Measurements from ENCODE around the gene OR6X1.

OR6X1 gene, protein sequence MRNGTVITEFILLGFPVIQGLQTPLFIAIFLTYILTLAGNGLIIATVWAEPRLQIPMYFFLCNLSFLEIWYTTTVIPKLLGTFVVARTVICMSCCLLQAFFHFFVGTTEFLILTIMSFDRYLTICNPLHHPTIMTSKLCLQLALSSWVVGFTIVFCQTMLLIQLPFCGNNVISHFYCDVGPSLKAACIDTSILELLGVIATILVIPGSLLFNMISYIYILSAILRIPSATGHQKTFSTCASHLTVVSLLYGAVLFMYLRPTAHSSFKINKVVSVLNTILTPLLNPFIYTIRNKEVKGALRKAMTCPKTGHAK

DNA sequence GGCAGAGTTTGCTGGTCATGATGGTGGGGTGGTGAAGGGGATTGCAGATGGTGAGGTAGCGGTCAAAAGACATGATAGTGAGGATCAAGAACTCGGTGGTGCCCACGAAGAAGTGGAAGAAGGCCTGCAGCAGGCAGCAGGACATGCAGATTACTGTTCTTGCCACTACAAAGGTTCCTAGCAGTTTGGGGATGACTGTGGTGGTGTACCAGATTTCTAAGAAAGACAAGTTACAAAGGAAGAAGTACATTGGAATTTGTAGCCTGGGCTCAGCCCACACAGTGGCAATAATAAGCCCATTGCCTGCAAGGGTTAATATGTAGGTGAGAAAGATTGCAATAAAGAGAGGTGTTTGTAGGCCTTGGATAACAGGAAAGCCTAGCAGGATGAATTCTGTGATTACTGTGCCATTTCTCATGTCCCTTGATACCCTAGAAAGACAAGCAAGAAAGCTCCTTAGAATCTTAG lies at the start of gene OR6X1:
OR6X1 (minus strand) TSS at position 418 of the 468 bp plus-strand sequence; CDS start at position 418, 0 bp downstream.
- no peak for DNase-seq (ENCODE audit: low read depth, low spot score)

DNA sequence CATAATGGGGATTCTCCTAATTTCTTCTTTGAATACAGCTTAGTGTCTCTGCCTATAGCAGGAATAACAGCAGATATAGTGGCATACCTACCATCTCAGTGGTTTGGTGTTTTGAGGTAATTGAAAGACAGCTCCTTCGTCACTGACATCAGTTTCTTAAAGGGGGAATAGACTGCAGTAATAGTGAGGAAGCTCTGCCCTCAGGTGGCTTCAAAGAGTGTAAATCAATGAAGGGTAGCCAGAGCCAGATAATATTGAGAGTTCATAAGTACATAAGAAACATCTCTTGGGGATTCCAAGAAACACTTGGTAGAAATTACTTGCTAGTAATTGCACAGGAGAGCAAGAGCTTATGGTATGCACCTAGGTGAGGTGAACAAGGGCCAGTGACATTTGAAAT lies 47.4 kb upstream of the OR6X1 start:
- DNase-seq (ENCODE audit: low read depth, low spot score): no peak

DNA sequence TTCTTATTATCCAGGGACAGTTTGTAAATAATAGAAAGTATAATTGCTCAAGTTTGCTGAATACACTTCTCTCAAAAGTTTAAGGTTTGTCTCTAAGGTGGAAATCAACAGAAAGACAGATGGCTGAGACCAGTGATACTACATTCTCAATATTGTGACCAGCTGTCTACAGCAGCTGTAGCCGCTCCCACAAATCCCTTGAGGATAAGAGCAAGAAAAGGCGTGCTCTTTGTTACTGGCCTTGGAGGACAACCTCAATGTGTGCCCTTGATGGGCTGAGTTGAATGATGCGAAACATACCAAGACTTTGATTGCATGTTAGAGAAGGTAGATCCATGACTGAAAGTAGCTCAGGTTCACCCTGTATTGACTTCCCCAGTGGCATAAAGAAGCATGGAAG lies 45.7 kb upstream of the OR6X1 start:
- no peak for DNase-seq (ENCODE audit: low read depth, low spot score)

DNA sequence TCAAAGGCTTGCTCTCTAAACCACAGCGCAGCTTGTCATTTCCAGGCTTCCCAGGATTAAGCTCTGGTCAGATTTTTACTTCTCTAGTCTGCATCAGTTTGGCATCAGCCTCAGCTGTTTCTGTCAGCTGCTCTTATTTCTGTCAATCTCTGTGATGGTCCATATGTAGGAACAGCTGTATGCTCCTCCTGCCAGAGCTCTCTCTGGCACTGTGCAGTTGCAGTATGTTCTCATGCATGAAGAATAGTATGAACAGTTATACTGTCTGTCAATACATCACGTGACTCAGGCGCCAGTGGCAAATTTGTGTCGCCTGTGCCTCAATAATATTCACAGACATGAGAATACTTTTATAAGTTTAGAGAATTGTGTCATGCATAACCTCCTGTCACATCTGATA lies 45.1 kb upstream of the OR6X1 start:
- no peak for DNase-seq (ENCODE audit: low read depth, low spot score)

DNA sequence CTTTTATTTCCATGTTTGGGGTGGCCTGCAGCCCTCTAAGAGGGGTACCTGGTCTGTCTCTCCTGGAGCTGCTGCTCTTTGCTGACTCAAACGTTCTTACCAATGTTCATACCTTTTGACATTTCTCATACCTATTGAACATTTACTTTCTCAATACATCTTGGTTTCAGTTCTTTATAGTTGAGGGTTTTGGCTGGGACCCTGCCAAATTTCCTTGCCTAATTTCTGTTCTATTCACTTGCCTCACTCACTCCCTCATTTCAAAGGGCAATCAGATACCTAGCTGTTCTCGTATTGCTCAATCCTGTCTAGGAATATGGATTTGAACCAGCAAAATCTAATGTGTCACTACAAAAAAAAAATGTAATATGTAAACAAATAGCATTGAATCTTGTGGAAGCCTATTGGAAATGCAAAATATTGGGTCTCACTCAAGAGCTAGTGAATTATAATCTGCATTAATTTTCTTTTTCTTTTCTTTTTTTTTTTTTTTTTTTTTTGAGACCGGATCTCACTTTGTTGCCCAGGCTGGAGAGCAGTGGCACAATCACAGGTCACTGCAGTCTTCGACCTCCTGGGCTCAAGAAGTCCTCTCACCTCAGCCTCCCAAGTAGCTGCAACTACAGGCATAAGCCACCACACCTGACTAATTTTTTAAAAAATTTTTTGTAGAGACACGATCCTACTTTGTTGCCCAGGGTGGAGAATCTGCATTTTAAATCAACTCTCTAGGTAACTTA lies 44.4 kb upstream of the OR6X1 start:
- DNase-seq (ENCODE audit: low read depth, low spot score): no peak

DNA sequence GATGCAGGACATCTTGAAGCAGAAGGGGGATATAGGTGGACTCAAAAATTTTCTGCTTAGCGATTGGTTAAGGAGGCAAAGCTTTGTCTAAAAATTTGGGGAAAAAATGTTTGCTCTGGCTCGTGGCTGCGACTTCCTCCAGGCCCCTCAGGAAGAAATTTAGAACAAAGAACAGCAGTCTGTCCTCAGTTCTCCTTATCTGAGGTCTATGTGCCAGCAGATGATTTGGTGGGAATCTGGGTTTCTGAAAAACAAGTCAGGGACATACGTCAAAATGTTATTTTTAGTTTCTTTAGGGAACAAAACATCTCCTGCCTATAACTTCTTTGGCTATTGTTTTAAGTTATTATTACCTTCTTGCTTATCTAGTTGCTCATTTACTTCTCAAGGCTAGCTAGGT lies 43.8 kb upstream of the OR6X1 start:
- no peak for DNase-seq (ENCODE audit: low read depth, low spot score)

DNA sequence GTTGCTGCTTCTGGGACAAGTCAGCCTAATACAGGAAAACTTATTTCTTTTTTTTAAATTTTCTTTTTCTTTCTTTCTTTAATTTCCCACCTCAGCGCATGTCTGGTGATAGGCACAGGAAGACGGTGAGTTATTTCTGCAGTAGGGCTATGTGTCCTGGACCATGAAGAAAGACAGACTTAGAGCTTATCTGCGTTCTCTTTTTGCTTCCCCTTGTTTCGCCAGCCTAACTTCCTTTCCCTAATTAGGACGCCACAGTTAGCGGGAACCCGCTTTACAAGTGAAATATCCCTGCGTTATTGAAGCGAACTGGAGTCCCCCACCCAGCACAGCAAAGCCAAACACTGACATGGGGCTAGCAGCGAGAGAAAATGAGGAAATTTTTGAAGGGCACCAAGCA lies 43.2 kb upstream of the OR6X1 start:
- no peak for DNase-seq (ENCODE audit: low read depth, low spot score)

DNA sequence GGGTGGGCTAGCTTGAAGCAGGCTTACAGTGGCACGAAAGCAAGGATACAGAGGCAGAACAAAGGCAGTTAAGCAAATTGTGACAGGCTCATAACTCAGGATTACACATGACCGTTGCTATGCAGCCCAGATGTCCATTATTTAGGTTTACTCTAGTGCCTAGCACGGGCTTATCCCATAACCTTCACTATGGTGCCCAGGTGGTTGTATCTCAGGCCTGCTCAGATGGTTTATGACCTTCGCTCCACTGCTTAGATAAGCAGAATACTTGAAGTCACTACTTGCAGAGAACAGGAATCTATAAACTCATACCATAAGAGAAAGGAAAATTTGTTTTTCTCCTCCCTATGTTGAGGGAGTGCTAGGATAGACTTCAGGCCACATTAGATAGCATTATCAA lies 42.8 kb upstream of the OR6X1 start:
- DNase-seq (ENCODE audit: low read depth, low spot score): no peak

DNA sequence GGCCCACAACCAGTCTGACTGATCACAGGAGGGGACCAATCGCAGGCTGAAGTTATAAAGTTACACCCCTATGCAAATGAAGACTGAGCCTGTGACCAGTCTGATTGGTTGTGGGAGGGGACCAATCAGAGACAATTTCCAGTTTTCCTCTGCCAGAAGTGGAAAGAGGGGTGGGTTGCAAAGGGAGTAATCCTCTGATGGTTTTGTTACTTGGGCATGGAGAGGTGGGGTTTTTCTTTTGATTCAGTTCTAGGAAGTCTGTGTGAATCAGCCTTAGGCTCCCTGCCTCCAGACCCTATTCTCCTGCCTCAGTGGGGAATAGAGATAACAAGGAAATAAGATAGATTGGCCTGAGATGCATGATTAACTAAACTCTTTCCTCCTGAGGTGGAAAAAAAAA lies 41.9 kb upstream of the OR6X1 start:
- no peak for DNase-seq (ENCODE audit: low read depth, low spot score)

DNA sequence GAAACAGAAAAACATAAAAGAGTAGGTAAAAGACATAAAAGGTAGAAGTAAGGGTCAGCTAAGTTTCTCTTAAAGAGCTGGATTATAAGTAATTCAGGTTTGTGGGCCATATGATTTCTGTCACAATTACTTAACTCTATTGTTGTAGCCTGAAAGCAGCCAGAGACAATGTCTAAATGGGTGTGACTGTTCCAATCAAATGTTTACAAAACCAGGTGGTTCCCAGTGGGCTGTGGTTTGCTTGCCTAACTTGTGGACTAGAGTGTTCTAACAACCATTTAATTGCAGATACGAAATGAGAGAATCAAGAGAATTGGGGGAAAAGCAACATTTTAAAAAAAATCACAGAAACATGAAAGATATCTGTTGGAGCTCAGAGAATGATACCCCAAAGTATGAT lies 29.2 kb upstream of the OR6X1 start:
- no peak for DNase-seq (ENCODE audit: low read depth, low spot score)

DNA sequence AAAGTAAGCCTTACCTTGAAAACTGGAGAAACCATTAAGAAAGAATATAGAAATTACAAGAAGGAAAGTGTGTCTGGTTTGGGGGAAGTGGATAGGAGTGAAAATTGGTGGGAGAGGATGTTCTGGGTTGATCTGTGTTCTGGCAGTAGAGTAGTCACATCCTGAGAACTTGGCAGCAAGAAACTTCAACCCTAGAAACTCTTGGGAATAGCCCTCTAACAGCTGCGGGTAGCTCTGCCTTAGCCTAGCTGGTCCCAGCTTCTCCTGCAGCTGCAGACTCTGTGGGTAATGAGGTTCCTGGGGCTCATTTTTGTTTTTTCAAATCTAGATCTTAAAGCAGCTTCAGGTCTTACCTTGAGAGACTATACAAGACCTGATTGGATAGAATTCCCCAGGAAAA lies 24.2 kb upstream of the OR6X1 start:
- no peak for DNase-seq (ENCODE audit: low read depth, low spot score)

DNA sequence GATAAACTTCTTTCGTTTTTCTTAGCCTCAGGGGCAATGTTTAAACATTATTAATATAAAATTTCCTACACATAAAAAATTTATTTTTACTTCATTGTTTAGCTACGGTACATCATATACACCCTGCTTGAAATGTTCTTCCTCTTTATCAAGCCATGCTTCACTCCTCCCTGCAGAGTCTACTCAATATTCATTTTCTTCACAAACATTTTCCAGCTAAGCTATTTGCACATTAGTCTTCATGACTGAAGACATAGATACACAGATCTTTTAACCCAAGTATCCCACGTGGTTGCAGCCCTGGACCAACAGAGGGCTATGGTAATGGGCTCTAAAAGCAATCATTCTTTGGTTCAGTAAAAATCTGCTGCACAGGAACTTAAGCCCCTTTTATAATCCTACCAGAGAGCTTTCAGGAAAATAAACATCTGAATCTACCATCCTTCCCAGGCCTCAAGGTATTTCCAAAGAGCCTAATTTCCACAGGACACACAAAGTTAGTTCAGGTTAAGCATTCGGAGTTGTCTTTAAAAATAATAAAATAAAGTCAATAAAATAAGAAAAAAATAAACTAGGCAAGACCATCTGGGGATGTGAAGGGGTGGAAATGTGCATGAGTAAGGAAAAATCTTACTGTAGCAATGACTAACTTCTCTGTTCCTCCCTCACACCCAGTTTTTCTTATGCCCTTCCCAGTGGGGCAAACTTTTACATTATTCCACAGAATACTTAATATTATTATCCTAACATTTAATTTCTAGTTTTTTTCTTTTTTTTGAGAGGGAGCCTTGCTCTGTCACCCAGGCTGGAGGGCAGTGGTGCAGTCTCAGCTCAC lies 21.6 kb upstream of the OR6X1 start:
- DNase-seq (ENCODE audit: low read depth, low spot score): no peak

DNA sequence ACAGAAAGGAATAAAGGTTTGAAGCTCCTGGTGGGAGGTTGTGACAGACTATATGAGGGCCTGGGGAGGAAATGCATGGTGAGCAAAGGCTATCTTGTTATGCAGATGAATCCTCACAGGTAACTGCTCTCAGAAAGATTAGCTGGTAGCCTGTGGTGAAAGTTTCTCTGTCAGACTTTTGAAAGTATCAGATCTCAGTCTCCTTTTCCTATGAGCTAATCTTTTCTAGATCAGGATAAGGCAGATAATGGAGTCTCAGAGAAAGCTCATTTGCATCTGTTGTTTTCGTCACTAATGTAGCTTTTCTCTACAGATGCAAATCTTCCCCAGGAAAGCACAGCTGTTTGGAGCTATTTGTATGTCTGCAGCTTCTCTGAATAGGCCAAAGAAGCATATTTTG lies 21.0 kb upstream of the OR6X1 start:
- DNase-seq (ENCODE audit: low read depth, low spot score): no peak

DNA sequence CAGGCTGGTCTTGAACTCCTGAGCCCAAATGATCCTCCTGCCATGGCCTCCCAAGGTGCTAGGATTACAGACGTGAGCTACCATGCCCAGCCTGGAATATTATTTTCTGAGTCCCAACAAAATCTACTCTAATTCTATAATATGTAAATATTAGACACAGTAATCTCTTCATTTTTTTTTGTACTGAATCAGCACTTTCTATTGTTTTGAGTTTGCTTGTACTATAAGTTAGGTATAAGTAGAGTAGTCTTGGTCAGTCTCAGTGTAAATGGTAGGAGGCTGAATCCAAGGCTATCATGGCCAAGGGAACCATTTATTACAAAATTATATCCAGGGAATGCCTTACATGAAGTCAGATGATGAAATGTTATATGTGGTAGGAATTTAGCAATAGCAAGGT lies 19.6 kb upstream of the OR6X1 start:
- no peak for DNase-seq (ENCODE audit: low read depth, low spot score)

DNA sequence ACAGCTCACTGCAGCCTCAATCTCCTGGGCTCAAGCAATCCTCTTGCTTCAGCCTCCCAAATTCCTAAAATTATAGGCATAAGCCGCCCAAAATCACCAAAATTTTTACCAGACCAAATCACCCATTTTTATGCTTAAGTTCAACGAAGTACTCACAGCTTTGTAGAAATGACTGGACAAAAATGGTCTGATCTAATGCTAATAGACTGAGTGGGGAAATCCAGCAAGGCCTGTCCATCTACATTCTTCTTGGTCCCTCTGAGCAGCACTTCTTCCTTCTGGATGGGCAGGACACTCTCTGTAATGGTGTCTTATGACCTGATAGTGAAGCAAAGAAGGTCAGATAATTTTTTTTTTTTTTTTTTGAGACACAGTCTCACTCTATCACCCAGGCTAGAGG lies 18.7 kb upstream of the OR6X1 start:
- DNase-seq (ENCODE audit: low read depth, low spot score): no peak

DNA sequence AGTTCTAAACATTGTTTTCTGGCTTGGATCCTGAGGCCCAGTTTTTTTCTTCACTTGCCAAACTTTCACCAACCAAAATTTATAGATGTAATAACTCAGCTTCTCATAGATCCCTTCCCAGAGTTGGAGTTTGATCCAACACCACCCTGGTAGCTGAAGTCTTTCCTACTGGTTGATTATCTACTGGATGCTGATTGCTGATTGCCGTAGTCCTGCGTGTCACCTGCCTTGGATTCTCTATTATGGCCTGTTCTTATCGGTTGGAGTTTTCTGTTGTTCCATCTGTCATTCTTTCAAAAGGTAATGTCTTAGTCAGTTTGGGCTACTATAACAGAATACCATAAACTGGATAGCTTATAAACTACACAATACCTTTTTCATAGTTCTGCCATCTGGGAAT lies 17.3 kb upstream of the OR6X1 start:
- DNase-seq (ENCODE audit: low read depth, low spot score): no peak

DNA sequence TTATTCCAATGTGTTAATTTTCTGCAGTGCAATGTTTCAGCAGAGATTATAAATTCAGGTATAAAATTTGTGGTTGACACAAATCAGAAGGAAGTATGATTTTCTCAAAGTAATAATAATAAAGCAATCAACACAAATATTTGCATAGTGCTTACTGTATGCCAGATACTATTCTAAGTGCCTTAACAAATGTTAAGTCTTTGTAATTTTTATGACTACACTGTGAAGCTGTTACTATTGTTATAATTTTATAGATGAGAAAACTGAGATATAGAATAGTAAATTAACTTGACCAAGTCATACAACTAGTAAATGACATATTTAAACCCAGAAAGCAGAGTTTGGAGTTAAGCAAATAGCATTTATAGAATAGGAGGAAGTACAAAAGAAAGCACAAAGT lies 16.4 kb upstream of the OR6X1 start:
- DNase-seq (ENCODE audit: low read depth, low spot score): no peak

DNA sequence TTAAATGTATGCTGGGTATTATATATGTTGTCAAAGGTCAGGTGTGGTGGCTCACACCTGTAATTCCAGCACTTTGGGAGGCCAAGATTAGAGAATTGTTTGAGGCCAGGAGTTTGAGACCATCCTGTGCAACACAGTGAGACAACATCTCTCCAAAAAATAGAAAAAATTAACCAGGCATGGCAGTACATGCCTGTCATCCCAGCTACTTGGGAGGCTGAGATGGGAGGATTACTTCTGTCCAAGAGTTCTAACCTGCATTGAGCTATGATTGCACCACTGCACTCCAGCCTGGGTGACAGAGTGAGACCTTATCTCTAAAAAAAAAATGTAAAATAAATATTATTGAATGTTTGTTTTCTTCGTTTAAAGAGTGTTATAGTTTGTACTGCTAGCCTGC lies 11.3 kb upstream of the OR6X1 start:
- no peak for DNase-seq (ENCODE audit: low read depth, low spot score)

DNA sequence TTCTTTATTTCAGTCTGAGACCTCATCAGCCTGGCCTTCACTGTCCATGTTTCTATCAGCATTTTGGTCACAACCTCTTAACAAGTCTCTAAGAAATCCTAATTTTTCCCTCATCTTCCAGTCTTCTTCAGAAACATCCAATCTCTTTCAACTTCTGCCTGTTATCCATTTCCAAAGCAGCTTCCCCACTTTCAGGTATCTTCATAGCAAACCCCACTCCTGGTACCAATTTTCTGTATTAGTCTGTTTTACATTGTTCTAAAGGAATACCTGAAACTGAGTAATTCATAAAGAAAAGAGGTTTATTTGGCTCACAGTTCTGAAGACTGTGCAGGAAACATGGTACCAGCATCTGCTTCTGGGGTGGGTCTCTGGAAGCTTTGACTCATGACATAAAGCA lies 8.1 kb upstream of the OR6X1 start:
- no peak for DNase-seq (ENCODE audit: low read depth, low spot score)

DNA sequence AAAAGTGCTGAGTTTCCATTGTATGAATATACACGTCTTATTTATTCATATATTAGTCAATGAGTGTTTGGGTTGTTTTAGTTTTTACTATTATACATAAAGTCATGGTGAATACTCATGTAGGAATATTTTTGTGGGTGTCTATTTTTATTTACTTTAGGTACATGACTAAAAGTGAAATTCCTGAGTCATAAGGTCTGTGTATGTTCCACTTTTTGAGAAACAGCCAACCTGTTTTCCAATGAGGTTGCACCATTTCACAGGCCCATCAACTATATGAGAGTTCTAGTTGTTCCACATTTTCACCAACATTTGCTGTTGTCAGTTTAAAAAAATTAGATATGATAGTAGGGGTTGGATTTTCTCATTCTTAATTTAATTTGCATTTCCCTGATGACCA lies 6.6 kb upstream of the OR6X1 start:
- no peak for DNase-seq (ENCODE audit: low read depth, low spot score)

DNA sequence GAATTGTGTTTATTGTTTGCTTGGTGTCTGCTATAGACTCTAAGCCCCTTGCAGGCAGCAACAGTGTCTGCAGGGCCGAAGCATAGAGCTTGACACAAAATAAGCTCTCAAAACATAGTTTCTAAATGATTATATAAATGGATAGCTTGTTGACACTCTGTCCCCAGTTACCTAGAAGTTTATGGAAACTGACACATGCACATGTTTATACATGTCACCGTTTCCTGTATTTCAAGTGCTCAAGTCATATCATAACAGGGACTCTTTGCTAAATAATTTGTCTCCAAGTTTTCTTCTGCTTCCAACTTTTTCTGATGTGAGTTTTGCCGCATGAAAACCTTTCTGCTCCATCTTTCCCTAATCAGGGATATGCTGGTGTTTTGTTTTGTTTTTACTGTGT lies 3.7 kb upstream of the OR6X1 start:
- no peak for DNase-seq (ENCODE audit: low read depth, low spot score)

DNA sequence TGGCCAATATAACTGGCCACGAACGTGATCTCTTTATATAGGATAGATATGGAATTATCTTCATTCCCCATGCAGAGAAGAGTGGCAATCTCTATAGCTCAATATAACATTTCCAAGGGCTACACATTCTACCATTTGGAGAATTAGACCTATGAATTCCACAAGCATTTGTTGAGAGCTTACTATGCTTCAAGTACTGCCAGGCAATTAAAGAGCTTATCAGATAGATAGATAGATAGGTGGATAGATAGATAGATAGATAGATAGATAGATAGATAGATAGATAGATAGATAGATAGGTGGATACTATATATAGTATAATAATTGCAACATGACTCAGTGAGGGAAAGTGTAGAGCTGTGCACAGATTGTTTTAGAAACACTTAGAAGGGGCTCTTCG lies 1.5 kb upstream of the OR6X1 start:
- DNase-seq (ENCODE audit: low read depth, low spot score): no peak

DNA sequence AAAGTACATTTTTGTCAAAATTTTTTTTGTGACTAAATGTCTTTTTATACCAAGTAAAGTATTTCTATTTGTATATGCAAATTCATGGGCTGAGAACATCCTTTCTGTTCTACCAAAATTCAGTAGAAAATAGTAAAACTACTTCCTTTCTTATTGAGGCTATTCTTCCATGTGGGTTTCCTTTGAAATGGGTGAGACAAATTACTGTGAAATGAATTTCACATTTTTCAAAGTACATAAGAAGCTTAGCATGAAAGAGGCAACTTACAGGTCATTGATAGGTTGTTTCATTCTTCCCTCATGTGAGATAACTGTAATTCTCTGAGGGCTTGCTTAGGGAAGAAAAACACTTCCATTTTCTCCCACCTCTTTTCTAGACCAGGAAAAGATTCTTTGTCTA lies 1.0 kb upstream of the OR6X1 start:
- DNase-seq (ENCODE audit: low read depth, low spot score): no peak

All from activated naive CD8-positive, alpha-beta T cell treated with anti-CD3 and anti-CD28 coated beads, Interleukin-2, amount 50 U/mL, for 16 hours (primary cell).